Measurements from ENCODE around the gene NAALADL2. TPM values are rescaled to one million over a fixed set of nuclear protein-coding genes. Genes with fewer than 3 reads are reported as not detected.

Gene NAALADL2
- total RNA-seq, 2 experiments from 2014 or later, result not detected

- CTCF ChIA-PET, result no interaction called here
- no peak for DNase-seq
- Mint-ChIP-seq H3K9me3 (no peaks in the 10 kb centered on the region), H3K4me1 (ENCODE audit: low read depth) (no peaks in the 10 kb centered on the region), H3K4me3 (no peak overlapping the region), H3K27me3 (ENCODE audit: low read depth) (no peaks in the 10 kb centered on the region), H3K27ac (no peak overlapping the region), H3K36me3 (ENCODE audit: low read depth) (no peaks in the 10 kb centered on the region)
- intact Hi-C loops (cut with micrococcal nuclease), result no loop called here
Observed at GRCh38 chr3:175098644-175099043, 239.5 kb downstream of the NAALADL2 start.

- DNase-seq, result no peak
- Mint-ChIP-seq H3K36me3 (ENCODE audit: low read depth) (no peaks in the 10 kb centered on the region), H3K27ac (no peak overlapping the region), H3K4me1 (ENCODE audit: low read depth) (no peaks in the 10 kb centered on the region), H3K4me3 (no peak overlapping the region), H3K9me3 (no peaks in the 10 kb centered on the region), H3K27me3 (ENCODE audit: low read depth) (no peaks in the 10 kb centered on the region)
- intact Hi-C loops (cut with micrococcal nuclease), result no loop called here
- CTCF ChIA-PET, result no interaction called here
Observed at GRCh38 chr3:175102161-175102560, 243.0 kb downstream of the NAALADL2 start.

- Mint-ChIP-seq H3K36me3 (ENCODE audit: low read depth) (no peaks in the 10 kb centered on the region), H3K27ac (no peak overlapping the region), H3K4me1 (ENCODE audit: low read depth) (no peaks in the 10 kb centered on the region), H3K4me3 (no peak overlapping the region), H3K27me3 (ENCODE audit: low read depth) (no peaks in the 10 kb centered on the region), H3K9me3 (no peaks in the 10 kb centered on the region)
- CTCF ChIA-PET, result no interaction called here
- DNase-seq, result no peak
- intact Hi-C loops (cut with micrococcal nuclease), result no loop called here
Observed at GRCh38 chr3:175103298-175103697, 244.2 kb downstream of the NAALADL2 start.

- no peak for DNase-seq
- Mint-ChIP-seq H3K4me3 (no peak overlapping the region), H3K9me3 (no peaks in the 10 kb centered on the region), H3K27me3 (ENCODE audit: low read depth) (no peaks in the 10 kb centered on the region), H3K27ac (no peak overlapping the region), H3K4me1 (ENCODE audit: low read depth) (no peaks in the 10 kb centered on the region), H3K36me3 (ENCODE audit: low read depth) (no peaks in the 10 kb centered on the region)
- intact Hi-C loops (cut with micrococcal nuclease), result no loop called here
- CTCF ChIA-PET, result no interaction called here
Observed at GRCh38 chr3:175105066-175105465, 245.9 kb downstream of the NAALADL2 start.

GRCh38 chr3:175107231-175107630 lies 248.1 kb downstream of the NAALADL2 start:
- intact Hi-C loops (cut with micrococcal nuclease), result no loop called here
- CTCF ChIA-PET, result no interaction called here
- no peak for DNase-seq
- H3K36me3 Mint-ChIP-seq (ENCODE audit: low read depth), result no peaks in the 10 kb centered on the region
- no peaks in the 10 kb centered on the region for H3K9me3 Mint-ChIP-seq
- no peak overlapping the region for H3K4me3 Mint-ChIP-seq
- H3K27me3 Mint-ChIP-seq (ENCODE audit: low read depth), result no peaks in the 10 kb centered on the region
- no peaks in the 10 kb centered on the region for H3K4me1 Mint-ChIP-seq (ENCODE audit: low read depth)
- H3K27ac Mint-ChIP-seq, result no peak overlapping the region

GRCh38 chr3:175107995-175108394 lies 248.9 kb downstream of the NAALADL2 start:
- Mint-ChIP-seq H3K36me3 (ENCODE audit: low read depth) (no peaks in the 10 kb centered on the region), H3K9me3 (no peaks in the 10 kb centered on the region), H3K4me3 (no peak overlapping the region), H3K4me1 (ENCODE audit: low read depth) (no peaks in the 10 kb centered on the region), H3K27me3 (ENCODE audit: low read depth) (no peaks in the 10 kb centered on the region), H3K27ac (no peak overlapping the region)
- no peak for DNase-seq
- CTCF ChIA-PET, result no interaction called here
- intact Hi-C loops (cut with micrococcal nuclease), result no loop called here

- intact Hi-C loops (cut with micrococcal nuclease), result no loop called here
- CTCF ChIA-PET, result no interaction called here
- DNase-seq, result no peak
- Mint-ChIP-seq H3K27ac (no peak overlapping the region), H3K4me1 (ENCODE audit: low read depth) (no peaks in the 10 kb centered on the region), H3K4me3 (no peak overlapping the region), H3K36me3 (ENCODE audit: low read depth) (no peaks in the 10 kb centered on the region), H3K9me3 (no peaks in the 10 kb centered on the region), H3K27me3 (ENCODE audit: low read depth) (no peaks in the 10 kb centered on the region)
Observed at GRCh38 chr3:175108613-175109151, 249.5 kb downstream of the NAALADL2 start.

GRCh38 chr3:175111036-175111435 lies 251.9 kb downstream of the NAALADL2 start:
- no peak for DNase-seq
- CTCF ChIA-PET, result no interaction called here
- Mint-ChIP-seq H3K9me3 (no peaks in the 10 kb centered on the region), H3K36me3 (ENCODE audit: low read depth) (no peaks in the 10 kb centered on the region), H3K27me3 (ENCODE audit: low read depth) (no peaks in the 10 kb centered on the region), H3K4me3 (no peak overlapping the region), H3K4me1 (ENCODE audit: low read depth) (no peaks in the 10 kb centered on the region), H3K27ac (no peak overlapping the region)
- intact Hi-C loops (cut with micrococcal nuclease), result no loop called here

GRCh38 chr3:175118382-175118941 lies 259.3 kb downstream of the NAALADL2 start:
- CTCF ChIA-PET, result interaction anchor here (0.7 kb wide), 1 partner anchor 222 kb away, joined by 4 read pairs; no protein-coding TSS in a partner anchor
- H3K27ac Mint-ChIP-seq, result no peak overlapping the region
- no peak for DNase-seq
- H3K36me3 Mint-ChIP-seq (ENCODE audit: low read depth), result no peaks in the 10 kb centered on the region
- intact Hi-C loops (cut with micrococcal nuclease), result no loop called here
- H3K9me3 Mint-ChIP-seq, result no peaks in the 10 kb centered on the region
- no peaks in the 10 kb centered on the region for H3K27me3 Mint-ChIP-seq (ENCODE audit: low read depth)
- no peaks in the 10 kb centered on the region for H3K4me1 Mint-ChIP-seq (ENCODE audit: low read depth)
- no peak overlapping the region for H3K4me3 Mint-ChIP-seq

- Mint-ChIP-seq H3K27ac (no peak overlapping the region), H3K4me3 (no peak overlapping the region), H3K27me3 (ENCODE audit: low read depth) (no peaks in the 10 kb centered on the region), H3K9me3 (no peaks in the 10 kb centered on the region), H3K4me1 (ENCODE audit: low read depth) (no peaks in the 10 kb centered on the region), H3K36me3 (ENCODE audit: low read depth) (no peaks in the 10 kb centered on the region)
- DNase-seq, result peak; percentile 5
- intact Hi-C loops (cut with micrococcal nuclease), result no loop called here
- CTCF ChIA-PET, result no interaction called here
Observed at GRCh38 chr3:175121225-175121624, 262.1 kb downstream of the NAALADL2 start.

GRCh38 chr3:175127075-175127662 lies 268.0 kb downstream of the NAALADL2 start:
- H3K9me3 Mint-ChIP-seq, result no peaks in the 10 kb centered on the region
- no peaks in the 10 kb centered on the region for H3K27me3 Mint-ChIP-seq (ENCODE audit: low read depth)
- no peak overlapping the region for H3K4me3 Mint-ChIP-seq
- H3K27ac Mint-ChIP-seq, result no peak overlapping the region
- CTCF ChIA-PET, result no interaction called here
- intact Hi-C loops (cut with micrococcal nuclease), result no loop called here
- no peaks in the 10 kb centered on the region for H3K36me3 Mint-ChIP-seq (ENCODE audit: low read depth)
- DNase-seq, result no peak
- H3K4me1 Mint-ChIP-seq (ENCODE audit: low read depth), result no peaks in the 10 kb centered on the region

- Mint-ChIP-seq H3K9me3 (peaks cover 5% of the 10 kb centered on the region), H3K4me3 (no peak overlapping the region), H3K27me3 (ENCODE audit: low read depth) (no peaks in the 10 kb centered on the region), H3K27ac (no peak overlapping the region), H3K4me1 (ENCODE audit: low read depth) (no peaks in the 10 kb centered on the region), H3K36me3 (ENCODE audit: low read depth) (no peaks in the 10 kb centered on the region)
- CTCF ChIA-PET, result no interaction called here
- no peak for DNase-seq
- intact Hi-C loops (cut with micrococcal nuclease), result no loop called here
Observed at GRCh38 chr3:175129126-175129525, 270.0 kb downstream of the NAALADL2 start.

GRCh38 chr3:175129571-175129970 lies 270.4 kb downstream of the NAALADL2 start:
- no peak overlapping the region for H3K4me3 Mint-ChIP-seq
- CTCF ChIA-PET, result no interaction called here
- intact Hi-C loops (cut with micrococcal nuclease), result no loop called here
- no peaks in the 10 kb centered on the region for H3K36me3 Mint-ChIP-seq (ENCODE audit: low read depth)
- no peak overlapping the region for H3K27ac Mint-ChIP-seq
- H3K27me3 Mint-ChIP-seq (ENCODE audit: low read depth), result no peaks in the 10 kb centered on the region
- no peaks in the 10 kb centered on the region for H3K4me1 Mint-ChIP-seq (ENCODE audit: low read depth)
- no peak for DNase-seq
- H3K9me3 Mint-ChIP-seq, result peaks cover 7% of the 10 kb centered on the region

Data from activated naive CD4-positive, alpha-beta T cell treated with anti-CD3 and anti-CD28 coated beads for 36 hours (primary cell).